Activated B cell treated with CpG ODN at 0.5 μM for 24 hours (primary cell): ENCODE results near the gene EEF1B2. TPM values are rescaled to one million over a fixed set of nuclear protein-coding genes. Genes with fewer than 3 reads are reported as not detected.
"Not testable (repeated sequence)": the region's sequence is repeated elsewhere in the genome, so short reads cannot be mapped to it uniquely, and the experiment has no call there.

ENCODE experiments used
- ATAC-seq: fragments of 200-7000 bp; cut with Tn5 transposase; one replicate; pipeline ENCODE4 v1.10.0; 2021; ENCODE audit warnings: low read depth, mild to moderate bottlenecking, moderate library complexity
- CTCF ChIA-PET: fragments of 350-600 bp; sonication (Branson Sonifier 250); formaldehyde crosslinking; loops from one replicate; lab custom pipeline; 2021; ENCODE audit warnings: antibody characterized with exemption; lab: Charles Lee
- POLR2A ChIA-PET: fragments of 350-600 bp; sonication (Branson Sonifier 250); formaldehyde crosslinking; loops from one replicate; lab custom pipeline; 2021; ENCODE audit warnings: antibody characterized with exemption; lab: Charles Lee
- DNase-seq: peaks from one replicate; pipeline ENCODE4 v3.0.0; 2022
- H3K27ac Mint-ChIP-seq: one replicate; pipeline ENCODE4 v1.8.0; 2020; ENCODE audit warnings: mixed read lengths
- H3K27me3 Mint-ChIP-seq: one replicate; pipeline ENCODE4 v1.8.0; 2021; ENCODE audit warnings: mixed read lengths
- H3K36me3 Mint-ChIP-seq: one replicate; pipeline ENCODE4 v1.8.0; 2021; ENCODE audit warnings: low read depth, mixed read lengths
- H3K4me1 Mint-ChIP-seq: one replicate; pipeline ENCODE4 v1.8.0; 2021; ENCODE audit warnings: mixed read lengths
- H3K4me3 Mint-ChIP-seq: one replicate; pipeline ENCODE4 v1.8.0; 2020; ENCODE audit warnings: mild to moderate bottlenecking, mixed read lengths
- H3K9me3 Mint-ChIP-seq: one replicate; pipeline ENCODE4 v1.8.0; 2020; ENCODE audit warnings: mixed read lengths
- intact Hi-C: fragments of 100-400 bp; cut with micrococcal nuclease; formaldehyde crosslinking; loops from one replicate; pipeline ENCODE4 v1.15.1; 2024
- total RNA-seq: library from RNA; stranded (reverse); gene quantifications from 2 replicates; pipeline ENCODE4 v1.2.3, GENCODE V29; 2022
- TF ChIP-seq, protein P1 (sequence below): fragments of 200-600 bp; IDR thresholded peaks from one replicate; pipeline ENCODE4 v1.8.0; 2022; ENCODE audit warnings: antibody characterized with exemption, mild to moderate bottlenecking

The EEF1B2 gene
- total RNA-seq, 1 donor from 2014 or later, result 1,278 TPM

DNA sequence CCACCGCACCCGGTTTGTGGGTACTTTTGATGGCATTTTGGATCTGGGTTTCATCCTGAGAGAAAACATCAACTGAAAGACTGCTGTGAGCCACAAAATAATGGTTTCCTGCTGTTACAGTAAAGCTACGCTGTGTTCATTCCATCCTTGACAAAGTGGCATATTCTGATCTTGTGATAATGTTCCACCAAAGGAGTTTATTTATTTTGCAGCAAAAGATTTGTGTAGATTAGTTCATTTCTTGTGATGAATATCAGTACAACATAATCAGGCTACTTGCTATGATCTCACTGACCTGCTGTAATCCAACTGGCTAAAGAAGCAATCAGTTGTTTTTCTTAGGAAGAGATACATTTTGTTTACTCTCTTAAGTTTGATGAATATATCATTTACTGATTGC is 45.0 kb downstream of the EEF1B2 start:
- no peak overlapping the region for H3K4me3 Mint-ChIP-seq
- DNase-seq, result no peak
- no peak for ATAC-seq
- POLR2A ChIA-PET, result no interaction called here
- H3K27me3 Mint-ChIP-seq, result peaks cover 6% of the 10 kb centered on the region
- intact Hi-C loops, result no loop called here
- CTCF ChIA-PET, result no interaction called here
- H3K27ac Mint-ChIP-seq, result no peak overlapping the region
- H3K36me3 Mint-ChIP-seq, result no peaks in the 10 kb centered on the region
- no peaks in the 10 kb centered on the region for H3K9me3 Mint-ChIP-seq
- TF ChIP-seq, protein P1, sequence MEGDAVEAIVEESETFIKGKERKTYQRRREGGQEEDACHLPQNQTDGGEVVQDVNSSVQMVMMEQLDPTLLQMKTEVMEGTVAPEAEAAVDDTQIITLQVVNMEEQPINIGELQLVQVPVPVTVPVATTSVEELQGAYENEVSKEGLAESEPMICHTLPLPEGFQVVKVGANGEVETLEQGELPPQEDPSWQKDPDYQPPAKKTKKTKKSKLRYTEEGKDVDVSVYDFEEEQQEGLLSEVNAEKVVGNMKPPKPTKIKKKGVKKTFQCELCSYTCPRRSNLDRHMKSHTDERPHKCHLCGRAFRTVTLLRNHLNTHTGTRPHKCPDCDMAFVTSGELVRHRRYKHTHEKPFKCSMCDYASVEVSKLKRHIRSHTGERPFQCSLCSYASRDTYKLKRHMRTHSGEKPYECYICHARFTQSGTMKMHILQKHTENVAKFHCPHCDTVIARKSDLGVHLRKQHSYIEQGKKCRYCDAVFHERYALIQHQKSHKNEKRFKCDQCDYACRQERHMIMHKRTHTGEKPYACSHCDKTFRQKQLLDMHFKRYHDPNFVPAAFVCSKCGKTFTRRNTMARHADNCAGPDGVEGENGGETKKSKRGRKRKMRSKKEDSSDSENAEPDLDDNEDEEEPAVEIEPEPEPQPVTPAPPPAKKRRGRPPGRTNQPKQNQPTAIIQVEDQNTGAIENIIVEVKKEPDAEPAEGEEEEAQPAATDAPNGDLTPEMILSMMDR, result no peak
- no peaks in the 10 kb centered on the region for H3K4me1 Mint-ChIP-seq

DNA sequence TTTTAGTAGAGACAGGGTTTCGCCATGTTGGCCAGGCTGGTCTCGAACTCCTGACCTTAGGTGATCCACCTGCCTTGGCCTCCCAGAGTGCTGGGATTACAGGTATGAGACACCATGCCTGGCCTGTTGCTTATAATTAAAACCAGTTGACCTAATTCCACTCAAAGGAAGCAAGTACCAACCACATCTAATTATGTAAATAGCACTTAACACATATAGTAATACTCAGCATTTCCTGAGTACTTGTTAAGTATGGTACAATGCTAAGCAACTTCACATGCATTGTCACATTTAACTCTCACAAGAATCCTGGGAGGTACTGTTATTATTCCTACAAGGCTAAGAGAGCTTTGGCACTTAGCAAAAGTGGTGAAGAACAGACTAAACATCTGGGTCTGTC is 47.6 kb downstream of the EEF1B2 start:
- H3K27me3 Mint-ChIP-seq, POLR2A ChIA-PET, ATAC-seq, H3K36me3 Mint-ChIP-seq, DNase-seq, H3K4me3 Mint-ChIP-seq, H3K27ac Mint-ChIP-seq, H3K4me1 Mint-ChIP-seq, H3K9me3 Mint-ChIP-seq, intact Hi-C loops, CTCF ChIA-PET: not testable (repeated sequence)

DNA sequence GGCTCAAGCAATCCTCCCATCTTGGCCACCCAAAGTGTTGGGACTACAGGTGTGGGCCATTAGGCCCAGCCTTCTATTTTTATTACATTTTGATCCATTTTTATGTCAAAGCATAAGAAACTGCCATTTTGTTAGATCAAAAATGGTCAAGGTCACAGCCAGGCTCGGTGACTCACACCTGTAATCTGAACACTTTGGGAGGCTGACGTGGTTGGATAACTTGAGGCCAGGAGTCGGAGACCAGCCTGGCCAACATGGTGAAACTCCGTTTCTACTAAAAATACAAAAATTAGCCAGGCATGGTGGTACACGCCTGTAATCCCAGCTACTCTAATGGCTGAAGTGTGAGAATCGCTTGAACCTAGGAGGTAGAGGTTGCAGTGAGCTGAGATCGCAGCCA is 49.2 kb downstream of the EEF1B2 start:
- CTCF ChIA-PET, result no interaction called here
- H3K9me3 Mint-ChIP-seq, result no peaks in the 10 kb centered on the region

DNA sequence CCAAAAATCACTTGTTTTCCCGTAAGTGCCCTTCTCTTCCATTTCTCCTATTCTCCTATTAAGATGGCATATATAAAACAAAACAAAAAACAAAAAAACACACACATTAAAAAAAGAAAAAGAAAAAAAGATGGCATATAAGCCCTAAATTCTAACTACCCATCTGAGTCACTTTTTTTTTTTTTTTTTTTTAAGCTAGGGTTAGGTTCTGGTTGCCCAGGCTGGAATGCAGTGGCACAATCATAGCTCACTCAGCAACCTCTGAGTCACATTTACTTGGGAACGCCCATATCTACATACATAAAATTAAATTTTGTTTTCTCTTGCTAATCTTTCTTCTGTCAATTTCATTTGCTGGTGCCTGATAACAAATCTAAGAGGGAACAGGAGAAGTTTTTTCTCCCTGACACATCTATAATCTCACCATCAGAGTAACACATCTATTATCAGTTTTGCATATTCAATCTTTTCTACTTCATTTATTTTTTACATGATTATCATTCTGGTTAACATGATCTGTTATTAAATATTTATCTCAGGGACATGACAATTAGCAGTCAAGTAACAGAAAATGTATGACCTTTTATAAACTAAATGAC is 52.1 kb downstream of the EEF1B2 start:
- DNase-seq (no peak), ATAC-seq (no peak)
- POLR2A ChIA-PET, result no interaction called here
- no peak overlapping the region for H3K4me3 Mint-ChIP-seq
- TF ChIP-seq, protein P1, result no peak
- no peaks in the 10 kb centered on the region for H3K36me3 Mint-ChIP-seq
- intact Hi-C loops, result no loop called here
- no peaks in the 10 kb centered on the region for H3K9me3 Mint-ChIP-seq
- H3K27ac Mint-ChIP-seq, result no peak overlapping the region
- H3K4me1 Mint-ChIP-seq, result no peaks in the 10 kb centered on the region
- peaks cover 14% of the 10 kb centered on the region for H3K27me3 Mint-ChIP-seq
- CTCF ChIA-PET, result no interaction called here

More for the DNA sequence above, 49.2 kb downstream of the EEF1B2 start:
- no peaks in the 10 kb centered on the region for H3K4me1 Mint-ChIP-seq
- no peak for ATAC-seq
- DNase-seq, result no peak
- intact Hi-C loops, result no loop called here
- H3K36me3 Mint-ChIP-seq, result no peaks in the 10 kb centered on the region
- POLR2A ChIA-PET, result interaction anchor here (0.7 kb wide), 1 partner anchor 36 kb away, joined by 4 read pairs; no protein-coding TSS in a partner anchor
- TF ChIP-seq, protein P1, result no peak
- H3K4me3 Mint-ChIP-seq, result no peak overlapping the region
- H3K27ac Mint-ChIP-seq, result no peak overlapping the region
- peaks cover 6% of the 10 kb centered on the region for H3K27me3 Mint-ChIP-seq

Other genes with a start within 250 kb of the EEF1B2 start
- gene INO80D, start 73.7 kb upstream of the EEF1B2 start, total RNA-seq, result 52.1 and 53.1 TPM in 2 replicates
- gene NDUFS1, start 451 bp upstream of the EEF1B2 start, total RNA-seq, result 47.3 and 50.1 TPM in 2 replicates
- gene ZDBF2, start 114.8 kb downstream of the EEF1B2 start, total RNA-seq, result 6.7 and 8.0 TPM in 2 replicates